CD1c-positive myeloid dendritic cell (primary cell): ENCODE results near the gene TSPEAR.
A peak's percentile ranks its signal among the peaks of the same experiment; 100 is the strongest.

Source experiments
- DNase-seq: peaks from one replicate; pipeline ENCODE4 v3.0.0-alpha.2; 2016; ENCODE audit errors: extremely low spot score

Gene TSPEAR

DNA sequence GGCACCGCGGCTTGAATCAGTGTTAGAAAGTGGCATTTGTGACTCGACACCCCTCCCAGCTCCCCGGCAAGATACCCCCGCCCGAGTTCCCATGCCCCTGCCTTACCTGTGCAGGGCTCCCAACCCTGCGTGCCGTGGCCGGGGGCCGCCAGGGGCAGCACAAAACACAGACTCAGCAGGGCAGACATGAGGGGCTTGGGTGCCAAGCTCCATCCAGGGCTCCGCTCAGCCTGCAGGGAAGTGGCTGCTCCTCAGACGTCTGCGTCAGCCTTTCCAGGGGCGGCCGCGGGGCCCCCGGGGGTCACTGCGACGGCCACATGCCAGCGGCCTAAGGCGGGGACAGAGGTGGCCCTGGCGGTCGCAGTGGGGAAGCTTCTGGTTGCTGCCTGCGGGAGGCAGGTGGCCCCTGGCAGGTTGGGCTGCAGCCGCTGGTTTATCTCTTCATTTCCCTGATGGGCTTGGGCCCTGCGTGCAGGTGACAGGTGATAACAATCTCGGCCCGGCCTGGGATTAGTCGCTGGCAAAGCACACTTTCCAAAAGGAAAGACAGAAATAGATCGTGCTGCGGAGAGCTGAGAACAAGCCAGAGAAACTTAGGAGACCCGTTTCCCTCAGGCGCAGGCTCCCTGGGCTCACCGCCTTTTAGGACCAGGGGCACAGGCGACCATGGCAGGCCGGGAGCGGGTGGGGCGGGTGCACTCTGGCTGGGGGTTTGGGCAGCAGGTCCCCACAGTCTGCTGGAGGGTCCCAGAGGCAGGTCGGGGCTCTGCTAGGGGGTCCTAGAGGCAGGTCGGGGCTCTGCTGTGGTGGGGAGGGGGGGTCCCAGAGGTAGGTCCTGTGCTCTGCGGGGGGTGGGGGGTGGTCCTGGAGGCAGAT is at the start of gene TSPEAR:
TSS of gene TSPEAR (minus strand) at position 246 of the 876 bp plus-strand sequence. CDS start at position 188, 58 bp downstream.
- no peak for DNase-seq

GRCh38 chr21:44760376-44760775 is 49.0 kb upstream of the TSPEAR start:
- no peak for DNase-seq

DNA sequence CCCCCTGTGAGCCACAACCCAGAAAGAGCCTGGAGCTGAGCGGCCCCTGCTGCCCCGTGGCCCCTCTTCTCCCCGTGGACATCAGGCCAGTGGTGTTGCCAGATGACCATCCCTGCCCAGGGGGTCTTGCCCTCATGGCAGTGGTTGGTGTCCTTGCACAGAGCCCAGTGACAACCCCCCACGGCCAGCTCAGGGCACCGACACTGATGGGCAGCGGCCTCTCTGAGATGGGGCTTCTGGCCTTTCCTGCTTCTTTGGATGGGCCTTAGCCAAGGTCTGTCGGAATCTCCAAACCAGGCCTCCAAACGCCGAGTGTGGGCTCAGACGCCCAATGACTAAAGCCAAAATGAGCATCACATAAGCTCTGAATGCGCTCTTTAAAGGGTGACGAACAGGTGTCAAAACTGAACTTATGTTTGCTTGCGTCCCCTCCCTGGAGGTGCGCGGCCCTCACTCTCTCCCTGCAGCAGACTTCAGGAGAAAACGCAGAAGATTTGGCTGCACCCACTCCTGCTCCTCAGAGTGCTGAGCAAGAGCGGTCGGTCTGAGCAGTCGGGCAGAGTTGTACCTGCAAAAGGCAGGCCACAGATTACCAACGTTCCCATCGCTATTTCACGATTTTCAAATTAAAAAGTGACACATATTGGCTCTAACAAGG is 48.4 kb upstream of the TSPEAR start:
- DNase-seq, result no peak

GRCh38 chr21:44758781-44759627 is 47.6 kb upstream of the TSPEAR start:
- DNase-seq, result no peak

- DNase-seq, result no peak
These were observed 46.8 kb upstream of the TSPEAR start for GRCh38 chr21:44758141-44758561.

- no peak for DNase-seq
These were observed 46.4 kb upstream of the TSPEAR start for GRCh38 chr21:44757731-44758130.

- DNase-seq, result no peak
These were observed 45.2 kb upstream of the TSPEAR start for GRCh38 chr21:44756423-44757185.

GRCh38 chr21:44755227-44755626 is 43.9 kb upstream of the TSPEAR start:
- no peak for DNase-seq

GRCh38 chr21:44753357-44753756 is 42.0 kb upstream of the TSPEAR start:
- DNase-seq, result no peak

GRCh38 chr21:44752671-44753235 is 41.4 kb upstream of the TSPEAR start:
- DNase-seq, result no peak

DNA sequence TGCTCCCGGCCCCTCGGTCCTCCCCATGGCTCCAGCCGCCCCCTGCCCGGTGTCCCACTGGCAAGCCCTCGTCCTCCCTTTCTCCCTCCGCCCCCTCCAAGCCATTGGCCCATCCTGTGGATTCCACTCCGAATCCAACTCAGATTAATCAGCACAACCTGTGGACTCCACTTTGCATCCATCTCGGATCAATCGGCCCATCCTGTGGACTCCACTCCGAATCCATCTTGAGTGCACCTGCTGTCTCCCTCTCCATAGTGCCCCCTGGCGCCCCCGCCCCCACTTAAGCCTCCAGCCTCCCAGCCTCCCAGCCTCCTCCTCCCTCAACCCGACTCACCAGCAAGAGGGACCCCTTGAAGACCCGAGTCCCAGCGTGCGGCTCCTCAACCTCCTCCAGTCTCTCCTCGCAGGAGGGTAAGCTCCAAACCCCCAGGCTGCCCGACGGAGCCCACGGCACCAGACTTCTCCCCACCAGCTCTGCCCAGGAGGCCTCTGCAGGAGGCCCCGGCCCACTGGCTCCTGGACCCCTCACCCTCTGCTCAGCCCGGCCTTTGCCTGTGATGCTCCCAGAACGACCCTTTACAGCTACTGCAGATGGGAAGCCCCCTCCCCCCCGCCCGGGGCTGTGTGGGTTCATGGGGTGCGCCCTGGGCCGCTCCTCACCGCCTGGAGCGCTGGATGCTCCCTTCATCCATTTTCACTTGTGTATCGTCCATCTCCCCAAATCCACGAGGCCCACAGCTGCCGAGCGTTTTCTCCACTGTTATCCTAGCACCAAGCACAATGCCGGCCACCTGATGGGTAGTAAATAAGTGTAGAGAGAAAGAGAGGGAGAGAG is 40.6 kb upstream of the TSPEAR start:
- no peak for DNase-seq

DNA sequence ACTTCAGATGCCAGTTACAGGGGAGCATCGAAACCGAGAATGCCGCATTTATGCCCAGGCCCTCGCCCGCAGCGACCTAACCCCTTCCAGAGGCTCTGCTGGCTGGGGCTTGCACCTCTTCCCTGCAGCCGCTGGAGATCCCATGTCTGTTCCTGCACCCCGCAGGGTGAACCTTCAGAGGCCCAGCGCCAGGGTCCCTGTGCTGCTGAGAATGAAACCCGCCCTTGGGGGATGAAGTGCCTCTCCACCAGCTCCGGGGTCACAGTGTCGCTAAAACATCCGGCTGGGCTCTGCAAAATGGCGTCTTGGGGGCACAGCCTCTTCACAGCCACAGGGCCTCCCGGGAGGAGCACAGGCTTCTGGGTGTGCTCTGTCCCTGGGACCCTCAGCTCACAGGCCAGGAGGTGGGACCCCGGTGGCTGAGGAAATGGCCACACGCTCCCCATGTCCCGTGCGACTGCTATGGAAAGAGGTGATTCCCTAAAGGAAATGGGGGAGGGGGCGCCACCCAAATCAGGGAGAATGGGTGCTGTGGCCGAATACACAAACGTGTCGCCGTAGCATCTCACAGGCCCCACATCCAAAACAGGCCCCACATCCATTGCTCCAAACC is 39.9 kb upstream of the TSPEAR start:
- no peak for DNase-seq

DNA sequence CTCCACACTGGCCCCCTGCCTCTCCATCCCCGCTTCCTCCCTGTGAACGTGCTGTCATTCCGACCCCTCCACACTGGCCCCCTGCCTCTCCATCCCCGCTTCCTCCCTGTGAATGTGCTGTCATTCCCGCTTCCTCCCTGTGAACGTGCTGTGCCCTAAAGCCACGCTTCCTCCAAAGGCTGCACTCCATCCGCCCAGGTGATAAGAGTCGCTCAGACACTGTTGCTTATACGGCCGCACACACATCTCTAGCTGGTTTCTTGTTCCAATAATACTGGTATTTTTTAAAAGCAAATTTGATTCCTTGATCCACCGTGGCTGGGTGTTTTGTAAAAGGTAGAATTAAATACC is 39.3 kb upstream of the TSPEAR start:
- DNase-seq, result no peak

DNA sequence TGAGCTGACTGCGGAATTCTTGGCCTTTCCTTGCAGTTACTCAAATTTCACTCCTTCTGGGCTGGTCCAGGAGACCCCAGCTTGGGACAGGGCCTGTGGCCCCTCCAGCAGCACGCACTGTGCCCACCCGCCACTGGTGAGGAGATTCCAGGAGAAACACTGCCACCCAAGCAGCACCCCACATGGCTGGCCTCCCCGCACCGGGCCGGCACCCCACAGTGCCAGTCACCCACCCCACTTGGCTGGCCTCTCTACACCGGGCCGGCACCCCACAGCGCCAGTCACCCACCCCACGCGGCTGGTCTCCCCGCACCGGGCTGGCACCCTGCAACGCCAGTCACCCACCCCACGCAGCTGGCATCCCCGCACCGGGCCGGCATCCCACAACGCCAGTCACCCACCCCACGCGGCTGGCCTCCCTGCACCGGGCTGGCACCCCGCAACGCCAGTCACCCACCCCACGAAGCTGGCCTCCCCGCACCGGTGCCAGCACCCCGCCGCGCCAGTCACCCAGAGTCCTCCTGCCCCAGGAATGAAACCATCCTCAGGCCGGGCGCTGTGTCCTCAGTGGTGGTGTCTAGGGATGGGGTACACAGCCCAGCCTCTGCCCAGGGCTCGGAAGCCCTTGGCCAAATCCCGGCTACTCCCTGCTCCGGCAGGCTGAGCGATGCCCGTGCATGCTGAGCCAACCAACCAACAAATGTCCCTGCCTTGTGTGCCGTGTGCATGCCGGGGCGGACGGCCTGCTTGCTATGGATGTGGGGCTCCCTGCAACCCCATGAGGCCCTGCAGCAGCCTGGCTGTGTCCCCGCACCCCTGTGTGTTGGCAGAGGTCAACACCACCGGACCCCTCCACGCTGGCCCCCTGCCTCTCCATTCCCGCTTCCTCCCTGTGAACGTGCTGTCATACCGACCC is 38.6 kb upstream of the TSPEAR start:
- DNase-seq, result no peak

- DNase-seq, result no peak
These were observed 37.9 kb upstream of the TSPEAR start for GRCh38 chr21:44749116-44749758.

GRCh38 chr21:44748621-44749020 is 37.2 kb upstream of the TSPEAR start:
- no peak for DNase-seq

DNA sequence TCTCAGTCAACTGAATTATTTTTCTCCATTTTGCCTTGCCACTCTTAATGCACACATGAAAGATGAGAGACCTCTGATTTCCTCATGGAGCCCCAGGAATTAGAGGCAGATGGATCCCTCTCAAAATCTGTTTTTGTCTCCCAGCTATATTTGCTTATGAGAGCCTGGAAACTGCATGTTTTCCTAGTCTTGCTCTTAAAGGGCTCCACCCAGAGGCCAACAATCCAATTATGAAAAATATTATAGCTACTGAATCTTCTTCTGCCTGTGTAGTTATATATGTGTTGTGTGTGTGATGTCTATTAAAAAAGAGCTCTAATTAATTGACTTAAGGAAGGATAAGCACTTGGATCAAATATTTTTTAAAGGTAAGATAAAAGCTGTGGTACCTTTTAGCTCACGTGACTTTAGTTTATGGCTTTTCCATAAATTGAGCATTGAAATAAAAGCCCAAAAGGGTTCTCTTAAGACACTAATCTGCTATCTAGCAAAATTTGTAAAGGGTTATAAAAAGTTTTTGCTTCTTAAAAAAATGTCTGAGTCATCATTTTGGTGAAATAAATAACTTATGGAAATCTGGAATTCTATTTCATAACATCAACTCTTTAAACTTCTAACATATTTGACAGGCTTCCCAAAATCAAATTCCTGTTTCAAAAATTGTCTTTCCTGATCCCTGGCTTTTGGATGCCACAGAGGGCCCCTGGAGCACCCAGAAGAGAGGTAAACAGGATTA is 31.2 kb upstream of the TSPEAR start:
- DNase-seq, result peak; percentile 13

GRCh38 chr21:44741921-44742320 is 30.5 kb upstream of the TSPEAR start:
- DNase-seq, result no peak
